SK-N-SH (cell line): ENCODE data around the gene FBXO44.

Source experiments
- CTCF ChIP-seq: fragments of 200-600 bp; sonication (generic); IDR thresholded peaks from 2 replicates; pipeline ENCODE4 v1.6.1; 2017; ENCODE audit warnings: antibody characterized with exemption, mild to moderate bottlenecking, moderate library complexity
- ELF1 ChIP-seq: IDR thresholded peaks from 2 replicates; pipeline ENCODE4 v1.4.0; 2012
- EP300 ChIP-seq, 2 experiments: IDR thresholded peaks; 2 replicates each; pipeline versions ENCODE4 v1.4.0 to v1.6.1; 2012; ENCODE audit warnings: borderline replicate concordance in 1 of 2, low read depth in 1 of 2, low read length in 1 of 2
- MAX ChIP-seq: IDR thresholded peaks from 2 replicates; pipeline ENCODE4 v1.4.0; 2012; ENCODE audit warnings: low read depth
- NRF1 ChIP-seq: IDR thresholded peaks from 2 replicates; pipeline ENCODE4 v1.6.1; 2012; ENCODE audit warnings: low read depth, mild to moderate bottlenecking, low read length
- POLR2AphosphoS5 ChIP-seq: IDR thresholded peaks from 2 replicates; pipeline ENCODE4 v1.6.1; 2012; ENCODE audit warnings: low read depth, low read length
- REST ChIP-seq: IDR thresholded peaks from 2 replicates; pipeline ENCODE4 v1.6.1; 2012; ENCODE audit warnings: mild to moderate bottlenecking, low read depth, low read length, moderate library complexity
- RFX5 ChIP-seq: IDR thresholded peaks from 2 replicates; pipeline ENCODE4 v1.6.1; 2012; ENCODE audit warnings: mild to moderate bottlenecking, improper control_type of control experiment, low read length
- SIN3A ChIP-seq: IDR thresholded peaks from 2 replicates; pipeline ENCODE4 v1.6.1; 2012; ENCODE audit warnings: low read depth, mild to moderate bottlenecking, low read length, moderate library complexity, borderline replicate concordance
- TAF1 ChIP-seq: IDR thresholded peaks from 2 replicates; pipeline ENCODE4 v1.6.1; 2012; ENCODE audit warnings: low read depth, mild to moderate bottlenecking, low read length, moderate library complexity, borderline replicate concordance
- USF2 ChIP-seq: fragments of 150-350 bp; IDR thresholded peaks from 2 replicates; pipeline ENCODE4 v1.6.1; 2017; ENCODE audit warnings: antibody characterized with exemption, low read length, low read depth, borderline replicate concordance
- ZBTB33 ChIP-seq: IDR thresholded peaks from 2 replicates; pipeline ENCODE4 v1.4.0; 2012; ENCODE audit warnings: low read depth, borderline replicate concordance

- no peak for TF ChIP-seq CTCF
- no peak for TF ChIP-seq ELF1
- TF ChIP-seq NRF1 = no peak
- no peak for TF ChIP-seq ZBTB33
- no peak for TF ChIP-seq EP300 (IDR thresholded peaks at IDR 0.05; ENCODE audit: borderline replicate concordance in 1 of 2, low read depth in 1 of 2, low read length in 1 of 2)
- TF ChIP-seq MAX = no peak
- TF ChIP-seq REST = no peak
- no peak for TF ChIP-seq RFX5
- TF ChIP-seq USF2 = no peak
- TF ChIP-seq SIN3A = no peak
- no peak for TF ChIP-seq POLR2AphosphoS5
- TF ChIP-seq TAF1 = no peak
These were observed 48.9 kb downstream of the FBXO44 start for GRCh38 chr1:11703357-11704193.
